ACHN (cell line): ENCODE measurements around the gene OTUB1.
"Not testable (repeated sequence)": the region's sequence is repeated elsewhere in the genome, so short reads cannot be mapped to it uniquely, and the experiment has no call there.

Experiments used
- DNase-seq: peaks from one replicate; pipeline ENCODE4 v3.0.0-alpha.2; 2015
- in situ Hi-C: cut with HindIII; loops from 2 replicates; pipeline ENCODE4 v1.10.0; 2017; ENCODE audit warnings: low sequenced_read_pairs, low pct_ligation_motif_present, low pct_unique_long_range_greater_than_20kb

Gene OTUB1

GRCh38 chr11:63970902-63971301 is 15.3 kb upstream of the OTUB1 start:
- no peak for DNase-seq
- in situ Hi-C loops, result no loop called here

GRCh38 chr11:63973912-63974258 is 12.4 kb upstream of the OTUB1 start:
- in situ Hi-C loops, DNase-seq: not testable (repeated sequence)

- in situ Hi-C loops, result no loop called here
- DNase-seq, result peak; percentile 100
Observed at GRCh38 chr11:63974259-63975143, 11.7 kb upstream of the OTUB1 start, which contains the start of gene COX8A. Gene COX8A (plus strand): TSS chr11:63974620. CDS start chr11:63974681, 61 bp downstream.

GRCh38 chr11:63978551-63979239 is 7.5 kb upstream of the OTUB1 start:
- in situ Hi-C loops, result no loop called here
- no peak for DNase-seq

- in situ Hi-C loops, result no loop called here
- DNase-seq, result no peak
Observed at GRCh38 chr11:63979426-63979825, 6.8 kb upstream of the OTUB1 start.

- in situ Hi-C loops, result no loop called here
- no peak for DNase-seq
Observed at GRCh38 chr11:63985812-63986155, 454 bp upstream of the OTUB1 start.

GRCh38 chr11:63986932-63987513 is 785 bp downstream of the OTUB1 start:
- no peak for DNase-seq
- in situ Hi-C loops, result no loop called here

- in situ Hi-C loops, result no loop called here
- DNase-seq, result no peak
Observed at GRCh38 chr11:63991558-63991957, 5.3 kb downstream of the OTUB1 start.

- DNase-seq, result no peak
- in situ Hi-C loops, result no loop called here
Observed at GRCh38 chr11:63993100-63993499, 6.9 kb downstream of the OTUB1 start.

- DNase-seq, result no peak
- in situ Hi-C loops, result no loop called here
Observed at GRCh38 chr11:63993993-63994392, 7.8 kb downstream of the OTUB1 start.

GRCh38 chr11:63996512-63996911 is 10.3 kb downstream of the OTUB1 start:
- in situ Hi-C loops, result no loop called here
- no peak for DNase-seq

GRCh38 chr11:63997104-63997700 is 11.0 kb downstream of the OTUB1 start:
- in situ Hi-C loops, result no loop called here
- DNase-seq, result no peak

- in situ Hi-C loops, result no loop called here
- no peak for DNase-seq
Observed at GRCh38 chr11:63997801-63998337, 11.6 kb downstream of the OTUB1 start.

- in situ Hi-C loops, result no loop called here
- DNase-seq, result no peak
Observed at GRCh38 chr11:63998558-63999348, 12.5 kb downstream of the OTUB1 start.

GRCh38 chr11:63999349-64000025 is 13.2 kb downstream of the OTUB1 start:
- in situ Hi-C loops, result no loop called here
- no peak for DNase-seq

- in situ Hi-C loops, result no loop called here
- peak; percentile 67 for DNase-seq
Observed at GRCh38 chr11:64000026-64000739, 13.9 kb downstream of the OTUB1 start.
